Measurements from ENCODE around the gene THADA. TPM values are rescaled to one million over a fixed set of nuclear protein-coding genes. Genes with fewer than 3 reads are reported as not detected.
"Not testable (repeated sequence)": the region's sequence is repeated elsewhere in the genome, so short reads cannot be mapped to it uniquely, and the experiment has no call there.

The THADA gene, protein sequence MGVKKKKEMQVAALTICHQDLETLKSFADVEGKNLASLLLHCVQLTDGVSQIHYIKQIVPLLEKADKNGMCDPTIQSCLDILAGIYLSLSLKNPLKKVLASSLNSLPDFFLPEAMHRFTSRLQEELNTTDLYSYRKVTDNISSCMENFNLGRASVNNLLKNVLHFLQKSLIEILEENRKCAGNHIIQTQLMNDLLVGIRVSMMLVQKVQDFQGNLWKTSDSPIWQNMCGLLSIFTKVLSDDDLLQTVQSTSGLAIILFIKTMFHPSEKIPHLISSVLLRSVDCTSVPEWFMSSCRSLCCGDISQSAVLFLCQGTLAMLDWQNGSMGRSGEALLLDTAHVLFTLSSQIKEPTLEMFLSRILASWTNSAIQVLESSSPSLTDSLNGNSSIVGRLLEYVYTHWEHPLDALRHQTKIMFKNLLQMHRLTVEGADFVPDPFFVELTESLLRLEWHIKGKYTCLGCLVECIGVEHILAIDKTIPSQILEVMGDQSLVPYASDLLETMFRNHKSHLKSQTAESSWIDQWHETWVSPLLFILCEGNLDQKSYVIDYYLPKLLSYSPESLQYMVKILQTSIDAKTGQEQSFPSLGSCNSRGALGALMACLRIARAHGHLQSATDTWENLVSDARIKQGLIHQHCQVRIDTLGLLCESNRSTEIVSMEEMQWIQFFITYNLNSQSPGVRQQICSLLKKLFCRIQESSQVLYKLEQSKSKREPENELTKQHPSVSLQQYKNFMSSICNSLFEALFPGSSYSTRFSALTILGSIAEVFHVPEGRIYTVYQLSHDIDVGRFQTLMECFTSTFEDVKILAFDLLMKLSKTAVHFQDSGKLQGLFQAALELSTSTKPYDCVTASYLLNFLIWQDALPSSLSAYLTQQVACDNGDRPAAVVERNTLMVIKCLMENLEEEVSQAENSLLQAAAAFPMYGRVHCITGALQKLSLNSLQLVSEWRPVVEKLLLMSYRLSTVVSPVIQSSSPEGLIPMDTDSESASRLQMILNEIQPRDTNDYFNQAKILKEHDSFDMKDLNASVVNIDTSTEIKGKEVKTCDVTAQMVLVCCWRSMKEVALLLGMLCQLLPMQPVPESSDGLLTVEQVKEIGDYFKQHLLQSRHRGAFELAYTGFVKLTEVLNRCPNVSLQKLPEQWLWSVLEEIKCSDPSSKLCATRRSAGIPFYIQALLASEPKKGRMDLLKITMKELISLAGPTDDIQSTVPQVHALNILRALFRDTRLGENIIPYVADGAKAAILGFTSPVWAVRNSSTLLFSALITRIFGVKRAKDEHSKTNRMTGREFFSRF (N-terminal part only)
- 13.2 TPM for polyA plus RNA-seq
- long read RNA-seq, donor 1, partial matches to known transcripts, result 0 of 1 reads
- long read RNA-seq, donor 1, other reads (novel, unspliced or antisense), result 0 of 1 reads
- long read RNA-seq, donor 2, result 0 reads
- long read RNA-seq, donor 3, result 0 reads
- long read RNA-seq, donor 4, result 0 reads
- long read RNA-seq, donor 5, full-length matches to known transcripts, result 1 of 1 reads
- long read RNA-seq, donor 5, partial matches to known transcripts, result 0 of 1 reads
- long read RNA-seq, donor 5, other reads (novel, unspliced or antisense), result 0 of 1 reads
- long read RNA-seq, donor 6, result 0 reads
- long read RNA-seq, donor 7, result 0 reads
- long read RNA-seq, donor 8, result 0 reads
- long read RNA-seq, donor 9, result 0 reads
- long read RNA-seq, donor 10, result 0 reads
- long read RNA-seq, donor 11, result 0 reads

DNA sequence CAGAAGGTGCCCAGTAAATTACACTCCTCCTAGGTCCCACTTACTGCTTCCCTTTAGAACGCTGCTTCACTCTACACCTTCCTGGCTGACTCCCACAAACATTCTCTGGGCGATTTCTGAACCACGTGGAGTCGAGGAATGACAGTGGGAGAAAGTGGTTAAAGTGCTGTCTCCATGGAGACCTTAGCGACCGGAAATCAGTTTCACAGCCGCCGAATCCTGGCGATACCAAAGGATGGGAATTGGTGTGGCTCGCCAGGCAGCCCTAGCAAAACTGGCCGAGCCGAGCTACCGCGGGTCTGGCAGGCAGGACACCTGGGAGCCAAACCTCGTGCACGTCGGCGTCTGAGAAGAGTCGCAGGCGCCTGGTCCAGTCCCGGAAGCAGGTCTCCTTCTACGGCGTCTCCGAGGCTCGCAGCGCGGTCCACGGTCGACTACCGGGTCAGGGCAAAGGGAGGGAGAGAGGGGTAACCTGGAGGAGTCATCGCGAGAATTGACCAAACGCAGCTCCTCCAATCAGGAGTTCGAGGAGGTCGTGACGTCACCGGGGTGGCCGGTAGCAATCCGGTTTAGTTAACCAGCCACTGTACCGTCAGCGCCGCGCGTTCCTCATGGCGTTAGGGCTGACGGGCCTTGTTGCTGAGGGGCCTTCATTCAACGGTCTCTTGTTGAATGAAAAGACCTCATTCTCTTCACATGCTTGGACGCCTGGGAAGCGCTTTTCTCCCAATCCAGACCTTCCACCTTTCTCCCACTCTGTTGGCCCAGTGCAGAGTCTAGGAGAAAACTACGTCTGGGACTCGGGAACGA, at the start of gene THADA:
TSS of gene THADA (minus strand) at position 436 of the 810 bp plus-strand sequence. CDS start 3,646 bp downstream, outside the sequence.
- no CpG with 5 or more reads among the region's 52 CpGs for WGBS (ENCODE audit: insufficient coverage, low lambda C conversion rate)

DNA sequence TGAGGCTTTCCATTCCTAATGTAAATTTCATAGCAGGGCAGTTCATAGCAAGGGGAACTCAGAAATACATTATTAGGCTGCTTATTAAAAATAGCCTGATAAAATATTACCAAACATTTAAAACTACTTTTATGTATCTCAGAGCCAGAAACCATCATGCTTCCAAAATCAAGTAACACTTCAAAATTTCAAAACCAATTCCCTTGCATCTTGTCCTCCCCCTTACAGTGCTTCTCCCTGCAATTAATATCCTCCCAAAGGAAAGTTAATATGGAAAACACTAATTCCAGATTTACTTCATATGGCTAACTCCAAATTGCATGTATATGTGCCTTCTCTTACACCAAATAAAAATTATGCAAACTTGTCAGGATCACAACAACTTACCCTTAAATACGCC, 47.8 kb upstream of the THADA start:
- Histone ChIP-seq H3K27ac (ENCODE audit: low read length) (no peak overlapping the region), H3K4me3 (ENCODE audit: low read length) (no peak overlapping the region)

More for the DNA sequence above, at the start of gene THADA:
- Histone ChIP-seq H3K9me3 (ENCODE audit: control insufficient read depth, low read depth, low read length) (no peaks in the 10 kb centered on the region), H3K27me3 (ENCODE audit: control insufficient read depth, insufficient read depth, low read length) (no peaks in the 10 kb centered on the region), H3K4me1 (ENCODE audit: control insufficient read depth, insufficient read depth, low read length) (peaks cover 7% of the 10 kb centered on the region), H3K36me3 (ENCODE audit: control insufficient read depth, insufficient read depth, low read length) (peaks cover 3% of the 10 kb centered on the region), H3K27ac (ENCODE audit: low read length) (peak within 1 kb of the TSS; percentile 92), H3K4me3 (ENCODE audit: low read length) (peak within 1 kb of the TSS; percentile 69)
- peak; percentile 99 for DNase-seq

DNA sequence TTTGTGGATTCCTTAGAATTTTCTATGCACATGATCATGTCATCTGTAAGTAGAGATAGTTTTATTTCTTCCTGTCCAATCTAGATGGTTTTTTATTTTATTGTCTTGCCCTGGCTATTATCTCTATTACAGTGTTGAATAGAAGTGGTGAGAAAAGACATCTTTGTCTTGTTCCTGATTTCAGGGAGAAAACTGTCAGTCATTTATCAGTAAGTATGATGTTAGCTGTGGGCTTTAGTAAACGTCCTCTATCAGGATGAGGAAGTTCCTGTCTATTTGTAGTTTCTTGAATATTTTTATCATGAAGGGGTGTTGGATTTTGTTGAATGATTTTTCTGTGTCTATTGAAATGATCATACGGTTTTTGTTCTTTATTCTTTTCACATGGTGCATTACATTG, 46.5 kb upstream of the THADA start:
- peaks cover 4% of the 10 kb centered on the region for H3K9me3 ChIP-seq (ENCODE audit: control insufficient read depth, low read depth, low read length)
- no peak overlapping the region for H3K4me3 ChIP-seq (ENCODE audit: low read length)
- H3K27ac ChIP-seq (ENCODE audit: low read length), result no peak overlapping the region
- H3K36me3 ChIP-seq (ENCODE audit: control insufficient read depth, insufficient read depth, low read length), result no peaks in the 10 kb centered on the region
- no peaks in the 10 kb centered on the region for H3K4me1 ChIP-seq (ENCODE audit: control insufficient read depth, insufficient read depth, low read length)
- no peak for DNase-seq
- 60% methylated on average over 2 of the region's 2 CpGs for WGBS (ENCODE audit: insufficient coverage, low lambda C conversion rate)
- peaks cover 2% of the 10 kb centered on the region for H3K27me3 ChIP-seq (ENCODE audit: control insufficient read depth, insufficient read depth, low read length)

More for the DNA sequence above, 47.8 kb upstream of the THADA start:
- WGBS (ENCODE audit: insufficient coverage, low lambda C conversion rate), result no CpG with 5 or more reads among the region's 1 CpG
- H3K9me3 ChIP-seq (ENCODE audit: control insufficient read depth, low read depth, low read length), result peaks cover 4% of the 10 kb centered on the region
- H3K4me1 ChIP-seq (ENCODE audit: control insufficient read depth, insufficient read depth, low read length), result no peaks in the 10 kb centered on the region
- no peaks in the 10 kb centered on the region for H3K36me3 ChIP-seq (ENCODE audit: control insufficient read depth, insufficient read depth, low read length)
- no peaks in the 10 kb centered on the region for H3K27me3 ChIP-seq (ENCODE audit: control insufficient read depth, insufficient read depth, low read length)
- no peak for DNase-seq

DNA sequence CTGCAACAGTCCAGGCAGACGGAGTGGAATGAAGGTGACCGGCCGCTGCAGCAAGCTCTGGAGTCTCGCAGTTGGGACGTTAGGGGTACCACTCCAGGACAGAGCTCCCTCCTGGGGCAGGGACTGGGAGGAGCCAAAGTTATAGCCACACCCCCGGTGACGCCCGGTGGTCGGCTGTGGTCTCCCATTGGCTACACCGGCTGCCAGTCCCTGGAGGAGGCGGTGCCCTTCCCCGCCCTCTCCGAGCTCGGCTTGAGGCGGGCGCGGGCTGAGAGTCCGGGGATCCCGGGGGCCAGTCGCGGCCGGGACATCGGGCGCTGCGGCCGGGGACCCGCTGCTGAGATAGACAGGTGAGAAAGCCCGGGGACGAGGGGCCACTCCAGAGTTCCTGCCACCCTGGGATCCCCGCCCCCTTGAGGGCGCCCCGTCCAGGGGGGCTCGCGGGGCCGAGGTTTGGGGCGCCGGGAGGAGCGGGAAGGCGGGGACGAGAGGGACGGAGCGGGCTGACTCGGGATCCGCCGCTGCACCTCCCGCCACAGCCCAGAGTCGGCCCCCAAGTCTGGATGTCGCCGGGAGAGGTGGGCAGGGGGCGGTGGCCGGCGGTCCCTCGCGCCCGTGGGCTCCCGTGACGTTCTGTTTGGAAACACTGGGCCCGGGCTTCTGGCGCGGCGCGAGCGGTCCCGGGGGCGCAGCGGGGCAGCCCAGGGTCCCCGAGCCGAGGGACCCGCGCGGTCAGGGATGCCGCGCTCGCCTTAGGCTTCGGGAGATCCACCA, 41.4 kb upstream of the THADA start, which contains the start of gene PLEKHH2:
TSS of gene PLEKHH2 (plus strand) at position 231 of the 774 bp plus-strand sequence. CDS start 7,414 bp downstream, outside the sequence.
- peaks cover 31% of the 10 kb centered on the region for H3K27me3 ChIP-seq (ENCODE audit: control insufficient read depth, insufficient read depth, low read length)
- peaks cover 5% of the 10 kb centered on the region for H3K4me1 ChIP-seq (ENCODE audit: control insufficient read depth, insufficient read depth, low read length)
- no CpG with 5 or more reads among the region's 75 CpGs for WGBS (ENCODE audit: insufficient coverage, low lambda C conversion rate)
- peak; percentile 71 to 86 for DNase-seq
- H3K27ac ChIP-seq (ENCODE audit: low read length), result peak within 1 kb of the TSS; percentile 43
- H3K4me3 ChIP-seq (ENCODE audit: low read length), result peak within 1 kb of the TSS; percentile 71
- H3K9me3 ChIP-seq (ENCODE audit: control insufficient read depth, low read depth, low read length), result peaks cover 4% of the 10 kb centered on the region
- H3K36me3 ChIP-seq (ENCODE audit: control insufficient read depth, insufficient read depth, low read length), result no peaks in the 10 kb centered on the region

DNA sequence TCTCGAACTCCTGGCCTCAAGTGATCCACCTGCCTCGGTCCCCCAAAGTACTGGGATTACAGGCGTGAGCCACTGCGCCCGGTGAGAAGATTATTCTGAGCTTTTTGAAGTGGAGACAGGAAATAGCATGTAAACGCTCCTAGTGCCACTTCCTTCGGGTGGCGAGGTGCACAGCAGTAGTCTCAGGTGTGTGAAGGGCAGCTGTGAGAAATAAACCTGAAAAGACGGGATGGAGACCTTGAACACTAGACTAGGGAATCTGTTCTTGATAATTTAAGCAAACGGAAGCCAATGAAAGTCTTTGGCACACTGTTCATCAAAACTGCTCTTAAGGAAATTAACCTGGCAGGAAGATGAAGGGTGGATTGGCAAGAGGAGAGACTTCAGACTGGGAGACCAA, 40.8 kb upstream of the THADA start:
- peak overlapping the region; percentile 71 for H3K4me3 ChIP-seq (ENCODE audit: low read length)
- no CpG with 5 or more reads among the region's 10 CpGs for WGBS (ENCODE audit: insufficient coverage, low lambda C conversion rate)
- H3K4me1 ChIP-seq (ENCODE audit: control insufficient read depth, insufficient read depth, low read length), result peaks cover 5% of the 10 kb centered on the region
- no peak overlapping the region for H3K27ac ChIP-seq (ENCODE audit: low read length)
- no peaks in the 10 kb centered on the region for H3K36me3 ChIP-seq (ENCODE audit: control insufficient read depth, insufficient read depth, low read length)
- H3K27me3 ChIP-seq (ENCODE audit: control insufficient read depth, insufficient read depth, low read length), result peaks cover 31% of the 10 kb centered on the region
- no peak for DNase-seq
- peaks cover 4% of the 10 kb centered on the region for H3K9me3 ChIP-seq (ENCODE audit: control insufficient read depth, low read depth, low read length)

DNA sequence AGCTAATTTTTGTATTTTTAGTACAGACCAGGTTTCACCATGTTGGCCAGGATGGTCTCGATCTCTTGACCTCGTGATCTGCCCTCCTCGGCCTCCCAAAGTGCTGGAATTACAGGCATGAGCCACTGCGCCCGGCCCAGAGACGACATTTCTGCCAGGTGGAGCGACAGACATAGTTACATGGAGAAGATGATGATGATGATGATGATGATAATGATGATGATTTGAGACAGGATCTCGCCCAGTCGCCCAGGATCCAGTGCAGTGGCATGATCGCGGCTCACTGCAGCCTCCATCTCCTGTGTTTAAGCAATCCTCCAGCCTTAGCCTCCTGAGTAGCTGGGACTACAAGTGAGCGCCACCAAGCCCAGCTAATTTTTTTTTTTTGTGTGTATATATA, 40.3 kb upstream of the THADA start:
- H3K4me3 ChIP-seq (ENCODE audit: low read length); H3K9me3 ChIP-seq (ENCODE audit: control insufficient read depth, low read depth, low read length); H3K4me1 ChIP-seq (ENCODE audit: control insufficient read depth, insufficient read depth, low read length); H3K27ac ChIP-seq (ENCODE audit: low read length); DNase-seq; H3K36me3 ChIP-seq (ENCODE audit: control insufficient read depth, insufficient read depth, low read length): not testable (repeated sequence)
- peaks cover 31% of the 10 kb centered on the region for H3K27me3 ChIP-seq (ENCODE audit: control insufficient read depth, insufficient read depth, low read length)
- no CpG with 5 or more reads among the region's 12 CpGs for WGBS (ENCODE audit: insufficient coverage, low lambda C conversion rate)

DNA sequence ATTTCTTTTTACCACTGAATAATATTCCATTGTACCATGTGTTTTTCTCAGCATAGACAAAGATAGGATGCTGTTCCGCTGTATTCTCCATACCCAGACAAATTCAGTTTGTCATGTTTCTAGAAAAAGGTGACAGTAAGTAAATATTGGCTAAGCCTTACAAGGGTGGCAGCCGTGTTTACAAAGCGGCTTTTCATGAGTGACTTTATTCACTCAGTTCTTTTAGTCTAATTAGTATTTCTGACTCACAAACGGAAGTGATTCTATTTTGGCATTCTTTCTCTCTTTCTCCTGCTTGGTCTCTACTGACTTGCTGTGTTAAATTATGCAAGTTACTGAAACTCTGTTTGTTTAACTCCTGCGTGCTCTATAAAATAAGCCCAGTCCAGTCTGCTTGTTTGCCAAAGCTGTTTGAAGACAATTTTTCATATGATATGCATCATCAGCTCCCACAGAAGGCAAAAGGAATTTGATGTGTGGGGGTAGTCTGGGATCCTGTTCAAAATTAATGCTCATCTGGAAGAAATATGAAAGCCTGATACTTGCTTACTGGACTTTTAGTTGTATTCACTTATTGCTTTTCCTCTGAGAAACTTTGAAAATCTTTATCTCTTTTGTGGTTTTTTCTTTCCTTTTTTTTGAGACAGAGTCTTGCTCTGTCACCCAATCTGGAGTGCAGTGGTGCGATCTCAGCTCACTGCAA, 38.9 kb upstream of the THADA start:
- H3K27ac ChIP-seq (ENCODE audit: low read length), result no peak overlapping the region
- H3K4me1 ChIP-seq (ENCODE audit: control insufficient read depth, insufficient read depth, low read length), result peaks cover 5% of the 10 kb centered on the region
- peaks cover 31% of the 10 kb centered on the region for H3K27me3 ChIP-seq (ENCODE audit: control insufficient read depth, insufficient read depth, low read length)
- 17% methylated on average over 2 of the region's 6 CpGs for WGBS (ENCODE audit: insufficient coverage, low lambda C conversion rate)
- no peaks in the 10 kb centered on the region for H3K36me3 ChIP-seq (ENCODE audit: control insufficient read depth, insufficient read depth, low read length)
- peaks cover 4% of the 10 kb centered on the region for H3K9me3 ChIP-seq (ENCODE audit: control insufficient read depth, low read depth, low read length)
- H3K4me3 ChIP-seq (ENCODE audit: low read length), result no peak overlapping the region
- DNase-seq, result peak in 1 of 2 donors; percentile 27

DNA sequence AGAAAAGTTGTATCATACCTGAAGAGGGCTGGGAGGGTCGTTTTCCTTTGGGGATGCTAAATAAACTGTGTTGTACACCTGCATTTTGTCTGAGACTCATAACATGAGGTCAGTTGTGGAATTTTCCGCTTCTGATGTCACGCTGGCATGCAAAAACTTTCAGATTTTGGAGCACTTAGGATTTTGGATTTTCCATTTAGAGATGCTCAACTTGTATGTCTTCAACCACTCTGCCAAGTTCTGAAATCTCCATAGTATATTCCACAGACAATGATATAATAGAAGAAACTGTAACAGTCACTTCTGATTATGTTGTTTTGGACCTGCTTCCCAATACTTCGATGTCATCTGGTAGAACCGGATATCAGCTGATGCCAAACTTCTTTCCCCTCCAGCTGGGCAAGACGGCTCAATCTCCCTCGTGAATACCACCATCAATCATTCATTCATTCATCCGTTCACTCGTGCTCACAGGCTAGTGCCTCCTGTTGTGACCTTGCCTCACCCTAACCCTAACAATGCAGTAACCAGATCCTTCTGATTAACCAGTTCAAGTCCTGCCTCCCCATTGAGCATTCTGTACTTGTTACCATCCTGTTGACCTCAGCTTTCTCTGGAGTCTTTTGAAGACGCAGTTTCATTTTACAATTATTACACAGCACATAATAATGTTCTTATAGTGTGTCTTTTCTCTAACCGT, 35.9 kb upstream of the THADA start:
- Histone ChIP-seq H3K27ac (ENCODE audit: low read length) (no peak overlapping the region), H3K36me3 (ENCODE audit: control insufficient read depth, insufficient read depth, low read length) (no peaks in the 10 kb centered on the region)

More for the DNA sequence above, 35.9 kb upstream of the THADA start:
- Histone ChIP-seq H3K4me1 (ENCODE audit: control insufficient read depth, insufficient read depth, low read length) (peaks cover 3% of the 10 kb centered on the region), H3K27me3 (ENCODE audit: control insufficient read depth, insufficient read depth, low read length) (peaks cover 25% of the 10 kb centered on the region), H3K9me3 (ENCODE audit: control insufficient read depth, low read depth, low read length) (no peaks in the 10 kb centered on the region), H3K4me3 (ENCODE audit: low read length) (no peak overlapping the region)
- DNase-seq, result no peak
- 72% methylated on average over 6 of the region's 11 CpGs for WGBS (ENCODE audit: insufficient coverage, low lambda C conversion rate)

Data from large intestine (tissue), 12 donors.